GM12878 (cell line): ENCODE data around the gene GTSE1. TPM values are rescaled to one million over a fixed set of nuclear protein-coding genes. Genes with fewer than 3 reads are reported as not detected.
A peak's percentile ranks its signal among the peaks of the same experiment; 100 is the strongest.

Experiments used
- ATF7 ChIP-seq: fragments of 450-650 bp; IDR thresholded peaks from 2 replicates; pipeline ENCODE4 v1.6.1; 2016; ENCODE audit warnings: low read depth, mild to moderate bottlenecking
- BHLHE40 ChIP-seq, 2 experiments: fragments of 450-650 bp in 1 of 2; IDR thresholded peaks; 2 replicates each; pipeline ENCODE4 v1.6.1; 2011 to 2017; ENCODE audit warnings: low read depth in 2 of 2, borderline replicate concordance in 1 of 2, improper control_type of control experiment in 1 of 2, low read length in 1 of 2, mild to moderate bottlenecking in 1 of 2
- CEBPB ChIP-seq, 2 experiments: fragments of 150-350 bp in 1 of 2; IDR thresholded peaks; 2 replicates each; pipeline ENCODE4 v1.6.1; 2012 to 2014; ENCODE audit warnings: low read depth in 2 of 2, low read length in 2 of 2, borderline replicate concordance in 1 of 2, inconsistent platforms in 1 of 2
- CHD4 ChIP-seq: fragments of 200-600 bp; sonication (generic); IDR thresholded peaks from 2 replicates; pipeline ENCODE4 v1.6.1; 2016; ENCODE audit warnings: mild to moderate bottlenecking
- EED ChIP-seq: sonication (generic); IDR thresholded peaks from 2 replicates; pipeline ENCODE4 v1.6.1; 2016; ENCODE audit warnings: antibody characterized with exemption, low read depth
- IKZF1 ChIP-seq: fragments of 450-650 bp; conservative IDR thresholded peaks from 2 replicates; pipeline ENCODE4 v1.6.1; 2017; ENCODE audit warnings: antibody characterized with exemption, mild to moderate bottlenecking
- IKZF2 ChIP-seq, 2 experiments: fragments of 450-650 bp; IDR thresholded peaks; 2 replicates each; pipeline ENCODE4 v1.6.1; 2017; ENCODE audit warnings: mild to moderate bottlenecking in 2 of 2, moderate library complexity in 2 of 2
- MXI1 ChIP-seq: fragments of 150-350 bp; IDR thresholded peaks from 2 replicates; pipeline ENCODE4 v1.6.1; 2011; ENCODE audit warnings: low read depth, mild to moderate bottlenecking, inconsistent platforms, low read length, improper control_type of control experiment
- NKRF ChIP-seq: fragments of 450-650 bp; conservative IDR thresholded peaks from 2 replicates; pipeline ENCODE4 v1.6.1; 2017; ENCODE audit warnings: mild to moderate bottlenecking, moderate library complexity
- NR2F1 ChIP-seq: fragments of 450-650 bp; conservative IDR thresholded peaks from 2 replicates; pipeline ENCODE4 v1.6.1; 2017; ENCODE audit warnings: mild to moderate bottlenecking
- PAX5 ChIP-seq: IDR thresholded peaks from 2 replicates; pipeline ENCODE4 v1.6.1; 2011; ENCODE audit warnings: low read depth, low read length, borderline replicate concordance
- RAD51 ChIP-seq: fragments of 450-650 bp; IDR thresholded peaks from 2 replicates; pipeline ENCODE4 v1.6.1; 2016; ENCODE audit warnings: moderate library complexity, mild to moderate bottlenecking, inconsistent platforms
- SKIL ChIP-seq: fragments of 450-650 bp; IDR thresholded peaks from 2 replicates; pipeline ENCODE4 v1.6.1; 2017; ENCODE audit warnings: mild to moderate bottlenecking, low read depth, inconsistent platforms; ENCODE audit not compliant: poor library complexity, severe bottlenecking
- STAT1 ChIP-seq: fragments of 450-650 bp; conservative IDR thresholded peaks from 2 replicates; pipeline ENCODE4 v1.6.1; 2014; ENCODE audit warnings: antibody characterized with exemption, mild to moderate bottlenecking
- ZNF687 ChIP-seq: fragments of 450-650 bp; IDR thresholded peaks from 2 replicates; pipeline ENCODE4 v1.6.1; 2017; ENCODE audit warnings: mild to moderate bottlenecking, moderate library complexity
- polyA plus RNA-seq, 11 experiments: library from polyadenylated mRNA; depleted of rRNA in 4 of 11; unstranded in 6 of 11; stranded (reverse) in 5 of 11; fragments of >200 nt; fragmentation: Nextera tagmentation in 4 of 11; fragmentation: Illumina TruSeq in 1 of 11; extraction: Ambion mirVana in 4 of 11; extraction: Trizol in 1 of 11; gene quantifications; 1 replicate in 1 of 11; 2 replicates in 10 of 11; pipeline versions ENCODE4 v1.2.1 to v1.2.3, GENCODE V29; 2011 to 2016; ENCODE audit warnings: inconsistent platforms in 2 of 11, missing spikeins in 2 of 11, low read depth in 1 of 11
- total RNA-seq, 4 experiments: library from RNA; depleted of rRNA in 3 of 4; stranded (reverse); fragments of >200 nt in 3 of 4; fragmentation: Illumina TruSeq in 1 of 4; extraction: Trizol in 1 of 4; gene quantifications; 2 replicates each; pipeline versions ENCODE4 v1.2.1 to v1.2.3, GENCODE V29; 2013 to 2021
- TF ChIP-seq, protein P1 (sequence below): fragments of 450-650 bp; IDR thresholded peaks from 2 replicates; pipeline ENCODE4 v1.6.1; 2014; ENCODE audit warnings: mild to moderate bottlenecking
- TF ChIP-seq, protein P2 (sequence below): fragments of 450-650 bp; IDR thresholded peaks from 2 replicates; pipeline ENCODE4 v1.6.1; 2016; ENCODE audit warnings: mild to moderate bottlenecking
- TF ChIP-seq, protein P3 (sequence below): IDR thresholded peaks from 2 replicates; pipeline ENCODE4 v1.6.1; 2012; ENCODE audit warnings: low read depth, low read length, improper control_type of control experiment

Gene GTSE1
- total and polyA plus RNA-seq, 10 of the 15 experiments (the other 5 are each of a cell fraction or from before 2014, with no cell fraction given): 6.6 to 46.2 (median 32.3) TPM

GRCh38 chr22:46280999-46281623 is 15.6 kb upstream of the GTSE1 start (continued):
- TF ChIP-seq SKIL (peak; percentile 42), EED (no peak), NKRF (peak; percentile 41; the same call in 1 of the 2 replicates), IKZF1 (peak; percentile 27; the same call in 1 of the 2 replicates), STAT1 (no peak), IKZF2 (IDR thresholded peaks at IDR 0.05) (peak in 1 of 2 experiments; percentile 27; a peak in 2 of 4 replicates), BHLHE40 (IDR thresholded peaks at IDR 0.05; ENCODE audit: borderline replicate concordance in 1 of 2, low read depth in 2 of 2, low read length in 1 of 2) (peak in 1 of 2 experiments; percentile 62; a peak in 2 of 4 replicates), RAD51 (peak; percentile 90), MXI1 (peak; percentile 70), NR2F1 (peak; percentile 66; the same call in 1 of the 2 replicates), PAX5 (0 out of 2 replicates have a peak, but pooled peaks have one; percentile 21), ZNF687 (peak; percentile 90), CEBPB (IDR thresholded peaks at IDR 0.05; ENCODE audit: borderline replicate concordance in 1 of 2, low read depth in 2 of 2, low read length in 2 of 2) (no peak), ATF7 (0 out of 2 replicates have a peak, but pooled peaks have one; percentile 32), CHD4 (no peak)
- TF ChIP-seq, protein P1, sequence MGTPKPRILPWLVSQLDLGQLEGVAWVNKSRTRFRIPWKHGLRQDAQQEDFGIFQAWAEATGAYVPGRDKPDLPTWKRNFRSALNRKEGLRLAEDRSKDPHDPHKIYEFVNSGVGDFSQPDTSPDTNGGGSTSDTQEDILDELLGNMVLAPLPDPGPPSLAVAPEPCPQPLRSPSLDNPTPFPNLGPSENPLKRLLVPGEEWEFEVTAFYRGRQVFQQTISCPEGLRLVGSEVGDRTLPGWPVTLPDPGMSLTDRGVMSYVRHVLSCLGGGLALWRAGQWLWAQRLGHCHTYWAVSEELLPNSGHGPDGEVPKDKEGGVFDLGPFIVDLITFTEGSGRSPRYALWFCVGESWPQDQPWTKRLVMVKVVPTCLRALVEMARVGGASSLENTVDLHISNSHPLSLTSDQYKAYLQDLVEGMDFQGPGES: no peak
- TF ChIP-seq, protein P2, sequence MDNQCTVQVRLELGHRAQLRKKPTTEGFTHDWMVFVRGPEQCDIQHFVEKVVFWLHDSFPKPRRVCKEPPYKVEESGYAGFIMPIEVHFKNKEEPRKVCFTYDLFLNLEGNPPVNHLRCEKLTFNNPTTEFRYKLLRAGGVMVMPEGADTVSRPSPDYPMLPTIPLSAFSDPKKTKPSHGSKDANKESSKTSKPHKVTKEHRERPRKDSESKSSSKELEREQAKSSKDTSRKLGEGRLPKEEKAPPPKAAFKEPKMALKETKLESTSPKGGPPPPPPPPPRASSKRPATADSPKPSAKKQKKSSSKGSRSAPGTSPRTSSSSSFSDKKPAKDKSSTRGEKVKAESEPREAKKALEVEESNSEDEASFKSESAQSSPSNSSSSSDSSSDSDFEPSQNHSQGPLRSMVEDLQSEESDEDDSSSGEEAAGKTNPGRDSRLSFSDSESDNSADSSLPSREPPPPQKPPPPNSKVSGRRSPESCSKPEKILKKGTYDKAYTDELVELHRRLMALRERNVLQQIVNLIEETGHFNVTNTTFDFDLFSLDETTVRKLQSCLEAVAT: 0 out of 2 replicates have a peak, but pooled peaks have one; percentile 37
- TF ChIP-seq, protein P3, sequence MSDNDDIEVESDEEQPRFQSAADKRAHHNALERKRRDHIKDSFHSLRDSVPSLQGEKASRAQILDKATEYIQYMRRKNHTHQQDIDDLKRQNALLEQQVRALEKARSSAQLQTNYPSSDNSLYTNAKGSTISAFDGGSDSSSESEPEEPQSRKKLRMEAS: peak; percentile 20; the same call in 1 of the 2 replicates
